ENCODE measurements around the gene ZNF70.

Gene ZNF70

GRCh38 chr22:23778577-23778900 lies 27.6 kb upstream of the ZNF70 start:
- DNase-seq: no peak

- DNase-seq: no peak
Observed at GRCh38 chr22:23777776-23778576, 27.1 kb upstream of the ZNF70 start.

GRCh38 chr22:23775779-23776375 lies 25.0 kb upstream of the ZNF70 start:
- DNase-seq: no peak

GRCh38 chr22:23774922-23775436 lies 24.1 kb upstream of the ZNF70 start:
- no peak for DNase-seq

- DNase-seq: no peak
Observed at GRCh38 chr22:23774114-23774921, 23.4 kb upstream of the ZNF70 start.

GRCh38 chr22:23773483-23774113 lies 22.7 kb upstream of the ZNF70 start:
- no peak for DNase-seq

GRCh38 chr22:23772649-23773473 lies 21.9 kb upstream of the ZNF70 start, which contains the start of gene MMP11:
Gene MMP11 (plus strand): TSS chr22:23772849. CDS start chr22:23772871, 22 bp downstream.
- no peak for DNase-seq

GRCh38 chr22:23772315-23772648 lies 21.4 kb upstream of the ZNF70 start:
- DNase-seq: no peak

GRCh38 chr22:23769321-23769965 lies 18.5 kb upstream of the ZNF70 start:
- DNase-seq: no peak

GRCh38 chr22:23767673-23768548 lies 17.0 kb upstream of the ZNF70 start, which contains the start of gene CHCHD10:
Gene CHCHD10 (minus strand): TSS chr22:23767972. CDS start chr22:23767874, 98 bp downstream.
- DNase-seq: no peak

GRCh38 chr22:23767303-23767672 lies 16.4 kb upstream of the ZNF70 start:
- DNase-seq: no peak

- DNase-seq: no peak
Observed at GRCh38 chr22:23764899-23765881, 14.3 kb upstream of the ZNF70 start.

GRCh38 chr22:23763954-23764353 lies 13.0 kb upstream of the ZNF70 start:
- DNase-seq: no peak

- no peak for DNase-seq
Observed at GRCh38 chr22:23763579-23763945, 12.7 kb upstream of the ZNF70 start.

GRCh38 chr22:23762842-23763578 lies 12.1 kb upstream of the ZNF70 start, which contains the start of gene C22orf15:
Gene C22orf15 (plus strand): TSS chr22:23762990. CDS start chr22:23763307, 317 bp downstream.
- DNase-seq: no peak

- no peak for DNase-seq
Observed at GRCh38 chr22:23760056-23760455, 9.1 kb upstream of the ZNF70 start.

GRCh38 chr22:23759566-23759965 lies 8.7 kb upstream of the ZNF70 start:
- DNase-seq: no peak

GRCh38 chr22:23756891-23757290 lies 6.0 kb upstream of the ZNF70 start:
- DNase-seq: no peak

GRCh38 chr22:23755711-23756110 lies 4.8 kb upstream of the ZNF70 start:
- no peak for DNase-seq
